Measurements from ENCODE around the gene MYZAP.

The MYZAP gene

GRCh38 chr15:57696146-57696545 lies 104.4 kb downstream of the MYZAP start:
- DNase-seq (ENCODE audit: low read depth in 2 of 2) = no peak

GRCh38 chr15:57697588-57697987 lies 105.9 kb downstream of the MYZAP start:
- DNase-seq (ENCODE audit: low read depth in 2 of 2) = no peak

DNA sequence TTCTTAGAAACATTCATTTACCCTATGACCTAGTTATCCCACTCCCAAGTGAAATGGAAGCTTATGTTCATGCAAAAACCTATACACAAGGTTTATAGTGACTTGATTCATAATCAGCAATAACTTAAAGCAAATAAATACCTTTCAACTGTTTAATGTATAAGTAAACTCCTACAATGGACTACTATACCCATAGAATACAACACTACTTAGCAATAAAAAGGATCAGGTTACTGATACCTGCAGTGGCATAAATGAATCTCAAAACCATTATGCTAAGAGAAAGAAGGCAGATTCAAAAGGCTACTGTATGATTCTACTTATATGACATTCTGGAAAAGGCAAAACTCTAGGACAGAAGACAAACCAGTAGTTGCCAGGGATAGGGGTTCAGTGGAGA lies 106.5 kb downstream of the MYZAP start:
- no peak for DNase-seq (ENCODE audit: low read depth in 2 of 2)

DNA sequence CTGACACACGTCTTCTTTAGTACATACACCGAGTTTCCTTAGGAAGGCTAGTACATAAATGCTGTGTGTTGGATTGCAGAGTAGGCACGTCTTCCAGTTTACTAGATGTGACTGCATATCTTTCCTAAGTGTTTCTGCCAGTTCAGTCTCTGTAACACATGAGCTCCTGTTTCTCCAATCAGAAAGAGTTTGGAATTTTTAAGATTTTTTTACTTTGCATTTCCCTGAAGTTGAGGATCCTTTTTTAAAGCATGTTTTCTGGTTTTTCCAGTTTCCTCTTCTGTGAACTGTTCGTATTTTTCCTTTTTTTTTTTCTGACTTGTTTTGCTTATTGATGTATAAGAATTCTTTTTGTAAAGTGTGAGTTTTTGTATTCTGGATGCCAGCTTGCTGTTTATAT lies 107.3 kb downstream of the MYZAP start:
- no peak for DNase-seq (ENCODE audit: low read depth in 2 of 2)

DNA sequence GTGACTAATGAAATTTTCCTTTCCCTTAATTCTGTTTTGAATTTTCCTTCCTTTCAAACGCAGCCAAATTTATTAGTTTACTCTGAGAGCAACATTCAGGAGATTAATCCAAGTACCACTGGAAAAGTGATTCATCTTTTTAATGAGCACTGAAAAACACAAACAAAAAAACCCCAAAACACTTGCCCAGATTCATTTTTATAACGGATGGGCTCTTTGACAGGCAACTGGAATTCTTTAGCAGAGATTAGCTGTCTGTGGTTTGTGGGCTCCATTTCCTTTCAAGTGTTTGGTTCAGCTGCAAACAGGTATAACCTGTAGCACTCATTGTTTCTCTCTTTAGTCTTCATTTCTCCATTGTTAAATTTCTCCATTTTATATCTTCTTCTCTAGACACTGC lies 111.7 kb downstream of the MYZAP start:
- DNase-seq (ENCODE audit: low read depth in 2 of 2) = no peak

GRCh38 chr15:57704441-57704840 lies 112.7 kb downstream of the MYZAP start:
- DNase-seq (ENCODE audit: low read depth in 2 of 2) = no peak

GRCh38 chr15:57705746-57706404 lies 114.2 kb downstream of the MYZAP start:
- no peak for DNase-seq (ENCODE audit: low read depth in 2 of 2)

DNA sequence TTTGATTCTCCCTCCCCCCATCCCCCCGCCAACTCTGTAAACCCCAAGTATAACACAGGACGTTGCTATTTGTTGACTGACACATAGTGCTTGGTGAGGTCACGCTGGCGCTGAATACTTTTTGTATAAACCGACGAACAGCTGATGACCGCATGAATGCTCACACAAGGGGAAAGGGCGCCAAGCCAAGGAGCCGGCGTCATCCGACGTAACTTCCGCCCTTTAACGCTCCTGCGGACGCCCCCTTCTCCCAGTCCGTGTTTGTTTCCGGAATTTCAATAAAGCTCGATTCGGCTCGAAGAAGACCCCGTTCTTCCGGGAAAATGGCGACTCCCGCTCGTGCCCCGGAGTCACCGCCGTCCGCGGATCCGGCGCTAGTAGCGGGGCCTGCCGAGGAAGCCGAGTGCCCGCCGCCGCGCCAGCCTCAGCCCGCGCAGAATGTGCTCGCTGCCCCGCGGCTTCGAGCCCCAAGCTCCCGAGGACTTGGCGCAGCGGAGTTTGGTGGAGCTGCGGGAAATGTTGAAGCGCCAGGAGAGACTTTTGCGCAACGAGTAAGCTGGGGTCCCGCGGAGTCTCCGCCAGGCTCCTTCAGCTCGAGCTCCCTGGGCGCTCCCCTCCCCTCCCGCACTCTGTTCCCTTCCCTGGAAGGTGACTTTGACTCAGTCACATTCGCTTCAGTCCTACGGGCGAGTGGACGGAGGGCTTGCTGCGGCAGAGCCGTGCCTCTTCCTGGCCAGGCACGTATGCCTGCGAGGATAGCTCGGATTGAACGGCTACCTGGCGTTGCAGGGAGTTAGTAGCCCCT lies 114.9 kb downstream of the MYZAP start, which contains the start of gene POLR2M:
Gene POLR2M, plus strand, starts transcription at position 310 of the 805 bp plus-strand sequence. Its CDS starts 129 bp downstream, at position 439.
- DNase-seq (ENCODE audit: low read depth in 2 of 2) = peak; percentile 61 to 68

- DNase-seq (ENCODE audit: low read depth in 2 of 2) = no peak
Measured at GRCh38 chr15:57708047-57708446, 116.3 kb downstream of the MYZAP start.

- DNase-seq (ENCODE audit: low read depth in 2 of 2) = no peak
Measured at GRCh38 chr15:57718309-57718708, 126.6 kb downstream of the MYZAP start.

DNA sequence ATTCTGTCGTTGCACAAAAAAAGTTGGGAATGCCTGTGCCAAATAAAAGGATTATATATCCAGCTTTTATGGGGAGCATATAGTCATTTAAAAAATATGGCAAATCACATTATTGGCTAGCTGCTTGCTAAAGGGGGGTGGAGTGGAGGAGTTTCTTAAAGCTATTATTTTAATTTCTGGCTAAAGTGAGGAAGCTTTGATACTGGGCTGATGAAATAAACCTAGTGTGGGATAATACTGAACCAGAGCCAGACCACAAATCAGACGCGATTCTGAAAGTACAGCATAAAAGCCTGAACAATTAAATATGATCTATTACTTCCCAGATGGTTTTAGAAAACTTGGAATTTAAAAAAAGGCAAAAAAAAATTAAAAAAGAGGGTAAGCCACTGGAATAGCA lies 129.2 kb downstream of the MYZAP start:
- no peak for DNase-seq (ENCODE audit: low read depth in 2 of 2)

GRCh38 chr15:57726411-57726810 lies 134.7 kb downstream of the MYZAP start:
- no peak for DNase-seq (ENCODE audit: low read depth in 2 of 2)

GRCh38 chr15:57727031-57727430 lies 135.3 kb downstream of the MYZAP start:
- no peak for DNase-seq (ENCODE audit: low read depth in 2 of 2)

DNA sequence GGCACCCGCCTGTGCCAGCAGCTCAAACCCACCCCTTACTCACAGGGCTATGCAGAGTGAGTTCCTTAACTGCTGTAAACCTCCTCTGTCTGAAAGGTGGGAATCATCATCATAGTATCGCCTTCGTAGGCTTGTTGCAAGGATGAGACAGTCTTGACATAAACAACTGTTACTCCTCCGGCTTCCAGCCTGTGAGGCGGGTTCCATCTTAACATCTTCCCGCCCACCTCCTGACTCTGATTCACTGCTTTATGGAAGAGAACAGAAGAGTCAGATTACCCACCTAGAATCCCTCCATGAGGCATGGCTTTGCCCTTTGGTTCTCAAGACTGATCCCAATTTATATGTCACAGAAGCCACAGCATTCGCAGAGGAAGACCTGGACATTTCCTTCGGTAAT lies 136.7 kb downstream of the MYZAP start:
- DNase-seq (ENCODE audit: low read depth in 2 of 2) = no peak

DNA sequence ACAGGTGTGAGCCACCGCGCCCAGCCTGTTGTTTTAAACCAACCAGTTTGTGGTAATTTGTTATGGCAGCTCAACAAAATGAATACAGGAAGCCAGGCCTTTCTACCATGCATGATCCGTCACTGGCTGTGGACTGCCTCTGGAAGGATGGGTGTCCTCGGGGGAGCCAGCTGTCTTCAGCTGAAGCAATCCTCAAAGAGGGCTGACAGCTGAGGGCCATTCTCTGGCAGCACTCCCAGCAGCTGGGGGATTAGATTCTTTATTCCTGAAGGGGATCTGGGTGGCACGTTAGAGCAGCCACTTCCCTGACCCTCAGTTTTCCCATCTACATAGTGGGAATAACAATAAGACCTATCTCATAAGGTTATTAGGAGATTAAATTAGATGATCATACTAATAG lies 139.2 kb downstream of the MYZAP start:
- no peak for DNase-seq (ENCODE audit: low read depth in 2 of 2)

- no peak for DNase-seq (ENCODE audit: low read depth in 2 of 2)
Measured at GRCh38 chr15:57731530-57732103, 139.9 kb downstream of the MYZAP start.

DNA sequence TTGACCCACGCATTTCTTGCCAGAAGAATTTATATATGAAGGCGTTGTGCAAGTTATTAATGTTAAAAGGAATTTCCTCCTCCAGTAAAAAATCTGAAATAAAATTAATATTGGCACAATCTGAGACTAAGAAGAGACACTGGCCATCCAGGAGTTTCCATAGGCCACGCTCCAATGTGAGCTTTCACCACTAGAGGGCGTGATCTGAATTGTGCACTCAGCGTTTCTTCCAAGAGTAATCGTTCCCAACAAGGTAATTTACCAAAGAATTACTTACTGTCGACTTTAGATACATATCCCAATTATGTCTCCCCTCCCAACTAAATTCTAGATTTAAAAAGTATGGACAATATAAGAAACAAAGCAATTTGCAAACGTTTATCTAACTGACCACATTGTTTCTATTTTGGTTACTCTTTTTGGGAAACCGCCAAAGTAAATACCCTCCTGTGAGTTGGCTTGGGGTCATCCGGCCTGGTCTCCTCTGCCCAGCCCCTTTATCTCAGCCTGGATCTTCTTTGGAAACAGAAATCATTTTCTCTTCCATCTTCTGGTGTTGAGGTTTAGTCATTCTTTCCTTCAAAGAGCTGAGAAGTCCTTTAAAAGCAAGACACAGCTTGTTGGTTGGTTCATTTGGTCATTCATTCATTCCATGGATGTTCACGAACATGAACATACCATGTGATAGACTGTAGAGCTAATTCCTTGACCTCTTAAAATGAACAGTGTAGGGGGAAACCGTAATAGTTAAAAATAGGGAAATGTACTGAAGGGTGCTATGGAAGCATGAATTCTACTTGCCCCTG lies 141.0 kb downstream of the MYZAP start:
- peak; percentile 3 to 17 for DNase-seq (ENCODE audit: low read depth in 2 of 2)

DNA sequence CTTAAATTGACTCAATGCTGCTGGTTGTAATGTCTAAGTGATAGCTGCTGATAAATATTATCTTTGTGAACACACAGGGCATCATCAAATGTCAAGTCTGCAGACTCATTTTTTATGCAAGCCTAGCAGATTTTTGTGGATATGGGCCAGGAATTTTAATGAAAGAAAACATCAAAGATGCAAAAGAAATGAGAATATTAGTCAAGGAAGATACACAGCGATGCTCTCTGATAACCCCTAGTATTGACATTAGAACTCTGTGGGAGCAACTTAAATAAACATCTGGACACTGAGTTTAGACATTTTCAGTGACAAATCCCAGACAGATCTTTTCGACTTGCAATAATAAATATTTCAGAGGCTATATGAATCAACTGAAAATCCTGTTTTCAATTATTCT lies 143.2 kb downstream of the MYZAP start:
- no peak for DNase-seq (ENCODE audit: low read depth in 2 of 2)

All from stimulated activated CD4-positive, alpha-beta T cell treated with anti-CD3 and anti-CD28 coated beads, Interleukin-1b, Interleukin-23, amount 100 ng/mL, for 1 hour (primary cell).